HG03378 (cell line): Measurements from ENCODE around the gene NIPA2.
A peak's percentile ranks its signal among the peaks of the same experiment; 100 is the strongest.
"Not testable (repeated sequence)": the region's sequence is repeated elsewhere in the genome, so short reads cannot be mapped to it uniquely, and the experiment has no call there.

Experiments
- ATAC-seq: cut with Tn5 transposase; IDR thresholded peaks from one replicate; pipeline ENCODE4 v1.9.1; 2021; ENCODE audit warnings: mild to moderate bottlenecking, moderate library complexity; ENCODE audit not compliant: unreplicated experiment

Gene NIPA2

GRCh38 chr15:22838292-22839042 lies at the start of gene NIPA2:
TSS of gene NIPA2 (plus strand) at chr15:22838666. CDS start at chr15:22851732, 13,066 bp downstream.
- ATAC-seq, result peak; percentile 69

- ATAC-seq, result no peak
Measured at GRCh38 chr15:22794063-22794462, 44.4 kb upstream of the NIPA2 start.

- ATAC-seq, result no peak
Measured at GRCh38 chr15:22794621-22795167, 43.8 kb upstream of the NIPA2 start.

GRCh38 chr15:22795206-22796063 lies 43.0 kb upstream of the NIPA2 start:
- no peak for ATAC-seq

- no peak for ATAC-seq
Measured at GRCh38 chr15:22796079-22796478, 42.4 kb upstream of the NIPA2 start.

- no peak for ATAC-seq
Measured at GRCh38 chr15:22799902-22800301, 38.6 kb upstream of the NIPA2 start.

- ATAC-seq, result not testable (repeated sequence)
Measured at GRCh38 chr15:22803006-22803405, 35.5 kb upstream of the NIPA2 start.

- no peak for ATAC-seq
Measured at GRCh38 chr15:22806156-22806555, 32.3 kb upstream of the NIPA2 start.

- no peak for ATAC-seq
Measured at GRCh38 chr15:22806664-22807063, 31.8 kb upstream of the NIPA2 start.

- ATAC-seq, result not testable (repeated sequence)
Measured at GRCh38 chr15:22807831-22808230, 30.6 kb upstream of the NIPA2 start.

GRCh38 chr15:22808240-22808639 lies 30.2 kb upstream of the NIPA2 start:
- ATAC-seq, result no peak

- ATAC-seq, result no peak
Measured at GRCh38 chr15:22808761-22809280, 29.6 kb upstream of the NIPA2 start.

- peak; percentile 58 for ATAC-seq
Measured at GRCh38 chr15:22810033-22810852, 28.2 kb upstream of the NIPA2 start.

GRCh38 chr15:22810853-22811338 lies 27.6 kb upstream of the NIPA2 start:
- no peak for ATAC-seq

- ATAC-seq, result no peak
Measured at GRCh38 chr15:22811640-22812039, 26.8 kb upstream of the NIPA2 start.

- ATAC-seq, result no peak
Measured at GRCh38 chr15:22813844-22814243, 24.6 kb upstream of the NIPA2 start.

- no peak for ATAC-seq
Measured at GRCh38 chr15:22815766-22816165, 22.7 kb upstream of the NIPA2 start.

GRCh38 chr15:22819651-22820050 lies 18.8 kb upstream of the NIPA2 start:
- ATAC-seq, result no peak

GRCh38 chr15:22823495-22824128 lies 14.9 kb upstream of the NIPA2 start:
- no peak for ATAC-seq

GRCh38 chr15:22827125-22827524 lies 11.3 kb upstream of the NIPA2 start:
- no peak for ATAC-seq
